Stomach smooth muscle (tissue), 2 donors: Measurements from ENCODE around the gene SIGMAR1.

Experiments used
- H3K27ac ChIP-seq: one replicate; pipeline ENCODE4 v1.7.0; 2013; ENCODE audit warnings: mild to moderate bottlenecking, low read length, inconsistent platforms
- H3K27me3 ChIP-seq, 2 donors: one replicate each; pipeline ENCODE4 v1.7.0; 2013; ENCODE audit warnings: low read length in 2 of 2; ENCODE audit not compliant: insufficient read depth in 2 of 2, control insufficient read depth in 1 of 2
- H3K36me3 ChIP-seq, 2 donors: one replicate each; pipeline ENCODE4 v1.7.0; 2013; ENCODE audit warnings: low read length in 2 of 2; ENCODE audit not compliant: control insufficient read depth in 2 of 2, insufficient read depth in 2 of 2
- H3K4me1 ChIP-seq: one replicate; pipeline ENCODE4 v1.7.0; 2013; ENCODE audit warnings: low read length; ENCODE audit not compliant: control insufficient read depth, insufficient read depth
- H3K4me3 ChIP-seq, 2 donors: one replicate each; pipeline ENCODE4 v1.7.0; 2013; ENCODE audit warnings: low read length in 2 of 2
- H3K9ac ChIP-seq, 2 donors: one replicate each; pipeline ENCODE4 v1.7.0; 2013; ENCODE audit warnings: low read length in 2 of 2, mild to moderate bottlenecking in 1 of 2
- H3K9me3 ChIP-seq, 2 donors: one replicate each; pipeline ENCODE4 v1.7.0; 2013; ENCODE audit warnings: low read length in 2 of 2; ENCODE audit not compliant: control insufficient read depth in 2 of 2
- donor health status: healthy.
- donor health status: Pancreatic carcinoma.

The SIGMAR1 gene

GRCh38 chr9:34637356-34638137 is at the start of gene SIGMAR1:
TSS of gene SIGMAR1 (minus strand) at chr9:34637787. CDS start at chr9:34637697, 90 bp downstream.
- Histone ChIP-seq H3K4me3 (peak within 1 kb of the TSS; percentile 86 to 87), H3K36me3 (peaks cover 0 to 2% of the 10 kb centered on the region in 2 donors), H3K27me3 (no peaks in the 10 kb centered on the region), H3K4me1 (peaks cover 33% of the 10 kb centered on the region), H3K9me3 (no peaks in the 10 kb centered on the region), H3K9ac (peak within 1 kb of the TSS; percentile 91 to 95), H3K27ac (peak within 1 kb of the TSS; percentile 81)

- no peaks in the 10 kb centered on the region for H3K27me3 ChIP-seq
- no peak overlapping the region for H3K27ac ChIP-seq
- H3K9ac ChIP-seq = no peak overlapping the region
- H3K4me3 ChIP-seq = no peak overlapping the region
- H3K4me1 ChIP-seq = peaks cover 15% of the 10 kb centered on the region
- no peaks in the 10 kb centered on the region for H3K9me3 ChIP-seq
- peaks cover 0 to 6% of the 10 kb centered on the region in 2 donors for H3K36me3 ChIP-seq
Observed at GRCh38 chr9:34686732-34687131, 49.1 kb upstream of the SIGMAR1 start.

GRCh38 chr9:34686231-34686630 is 48.6 kb upstream of the SIGMAR1 start:
- Histone ChIP-seq H3K27me3 (no peaks in the 10 kb centered on the region), H3K4me1 (peaks cover 15% of the 10 kb centered on the region), H3K36me3 (peaks cover 0 to 6% of the 10 kb centered on the region in 2 donors), H3K27ac (no peak overlapping the region), H3K4me3 (no peak overlapping the region), H3K9ac (no peak overlapping the region), H3K9me3 (no peaks in the 10 kb centered on the region)

GRCh38 chr9:34685591-34685990 is 48.0 kb upstream of the SIGMAR1 start:
- H3K4me1 ChIP-seq = peaks cover 15% of the 10 kb centered on the region
- no peaks in the 10 kb centered on the region for H3K9me3 ChIP-seq
- H3K4me3 ChIP-seq = no peak overlapping the region
- no peak overlapping the region for H3K27ac ChIP-seq
- H3K36me3 ChIP-seq = peaks cover 0 to 6% of the 10 kb centered on the region in 2 donors
- H3K9ac ChIP-seq = no peak overlapping the region
- H3K27me3 ChIP-seq = no peaks in the 10 kb centered on the region

GRCh38 chr9:34684816-34685215 is 47.2 kb upstream of the SIGMAR1 start:
- Histone ChIP-seq H3K4me3 (no peak overlapping the region), H3K9ac (no peak overlapping the region), H3K36me3 (peaks cover 0 to 6% of the 10 kb centered on the region in 2 donors), H3K27ac (no peak overlapping the region), H3K4me1 (peaks cover 15% of the 10 kb centered on the region), H3K9me3 (no peaks in the 10 kb centered on the region), H3K27me3 (no peaks in the 10 kb centered on the region)

GRCh38 chr9:34684145-34684544 is 46.6 kb upstream of the SIGMAR1 start:
- no peak overlapping the region for H3K9ac ChIP-seq
- no peak overlapping the region for H3K27ac ChIP-seq
- peaks cover 0 to 6% of the 10 kb centered on the region in 2 donors for H3K36me3 ChIP-seq
- no peaks in the 10 kb centered on the region for H3K27me3 ChIP-seq
- H3K4me1 ChIP-seq = peaks cover 15% of the 10 kb centered on the region
- no peaks in the 10 kb centered on the region for H3K9me3 ChIP-seq
- no peak overlapping the region for H3K4me3 ChIP-seq

GRCh38 chr9:34675869-34676268 is 38.3 kb upstream of the SIGMAR1 start:
- Histone ChIP-seq H3K4me1 (no peaks in the 10 kb centered on the region), H3K4me3 (no peak overlapping the region), H3K36me3 (peaks cover 0 to 3% of the 10 kb centered on the region in 2 donors), H3K9ac (no peak overlapping the region), H3K9me3 (no peaks in the 10 kb centered on the region), H3K27me3 (no peaks in the 10 kb centered on the region), H3K27ac (no peak overlapping the region)

- H3K27ac ChIP-seq = no peak overlapping the region
- H3K4me3 ChIP-seq = no peak overlapping the region
- H3K9ac ChIP-seq = no peak overlapping the region
- no peaks in the 10 kb centered on the region for H3K27me3 ChIP-seq
- H3K9me3 ChIP-seq = no peaks in the 10 kb centered on the region
- peaks cover 0 to 3% of the 10 kb centered on the region in 2 donors for H3K36me3 ChIP-seq
- H3K4me1 ChIP-seq = no peaks in the 10 kb centered on the region
Observed at GRCh38 chr9:34675048-34675714, 37.6 kb upstream of the SIGMAR1 start.

- H3K9ac ChIP-seq = no peak overlapping the region
- H3K27me3 ChIP-seq = no peaks in the 10 kb centered on the region
- H3K36me3 ChIP-seq = peaks cover 5 to 9% of the 10 kb centered on the region in 2 donors
- H3K4me3 ChIP-seq = no peak overlapping the region
- no peaks in the 10 kb centered on the region for H3K4me1 ChIP-seq
- no peak overlapping the region for H3K27ac ChIP-seq
- peaks cover 0 to 3% of the 10 kb centered on the region in 2 donors for H3K9me3 ChIP-seq
Observed at GRCh38 chr9:34674440-34674839, 36.9 kb upstream of the SIGMAR1 start.

- no peaks in the 10 kb centered on the region for H3K27me3 ChIP-seq
- no peak overlapping the region for H3K9ac ChIP-seq
- H3K27ac ChIP-seq = no peak overlapping the region
- H3K4me3 ChIP-seq = no peak overlapping the region
- H3K9me3 ChIP-seq = peaks cover 0 to 3% of the 10 kb centered on the region in 2 donors
- peaks cover 5 to 19% of the 10 kb centered on the region in 2 donors for H3K36me3 ChIP-seq
- peaks cover 16% of the 10 kb centered on the region for H3K4me1 ChIP-seq
Observed at GRCh38 chr9:34671307-34671706, 33.7 kb upstream of the SIGMAR1 start.
